ENCODE measurements around the gene PAK5.

GRCh38 chr20:9663423-9663822, 175.5 kb downstream of the PAK5 start:
- no peak for TF ChIP-seq CTCF (IDR thresholded peaks at IDR 0.05; ENCODE audit: insufficient read depth, low read length, poor library complexity, severe bottlenecking)
- TF ChIP-seq EZH2phosphoT487 (conservative IDR thresholded peaks at IDR 0.05; ENCODE audit: low read length): no peak

Data from SU-DHL-6 (cell line).